ENCODE results near the gene SELENOI. TPM values are rescaled to one million over a fixed set of nuclear protein-coding genes. Genes with fewer than 3 reads are reported as not detected.

The SELENOI gene
- polyA plus RNA-seq, 1 donor (not counting 4 experiments of a cell fraction or from before 2014, with no cell fraction given), result 38.1 TPM

DNA sequence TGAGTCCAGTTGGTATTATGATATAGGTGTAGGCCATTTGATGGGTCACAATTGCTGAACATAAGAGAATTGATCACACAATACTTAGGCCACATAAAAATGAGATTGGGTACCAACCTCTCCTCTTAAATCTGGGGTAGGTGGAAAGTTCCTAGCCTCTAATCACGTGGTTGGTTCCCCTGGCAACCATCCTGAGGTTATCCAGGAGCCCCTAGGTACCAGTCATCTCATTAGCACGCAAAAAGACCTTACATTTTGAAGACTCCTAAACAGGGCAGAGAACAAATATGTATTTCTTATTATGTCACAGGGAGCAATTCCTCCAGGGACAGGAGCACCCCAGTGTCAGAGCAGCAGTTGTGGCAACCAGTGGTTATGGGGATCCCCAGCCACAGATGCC is 12.7 kb upstream of the SELENOI start:
- DNase-seq (ENCODE audit: low read depth, low spot score) (no peak), FAIRE-seq (no peak)
- Histone ChIP-seq H3K4me1 (ENCODE audit: control insufficient read depth, extremely low read depth, insufficient read depth, low read length) (peaks cover 3% of the 10 kb centered on the region), H4K20me1 (ENCODE audit: control insufficient read depth, extremely low read depth, insufficient read depth, low read length) (no peaks in the 10 kb centered on the region), H2AFZ (ENCODE audit: control insufficient read depth, low read length) (no peak overlapping the region), H3K9me3 (ENCODE audit: control insufficient read depth, low read depth, low read length) (no peaks in the 10 kb centered on the region), H3K9ac (ENCODE audit: control insufficient read depth, extremely low read depth, insufficient read depth, low read length) (no peak overlapping the region), H3K4me3 (ENCODE audit: control insufficient read depth in 2 of 3, extremely low read depth in 1 of 3, insufficient read depth in 2 of 3, low read depth in 1 of 3, low read length in 3 of 3) (no peak overlapping the region), H3K36me3 (ENCODE audit: control insufficient read depth in 2 of 2, extremely low read depth in 1 of 2, insufficient read depth in 2 of 2, low read length in 2 of 2) (no peaks in the 10 kb centered on the region), H3K79me2 (ENCODE audit: control insufficient read depth, insufficient read depth, low read length) (no peaks in the 10 kb centered on the region), H3K4me2 (ENCODE audit: control insufficient read depth, extremely low read depth, insufficient read depth, low read depth, low read length) (no peak overlapping the region), H3K27me3 (ENCODE audit: control insufficient read depth, extremely low read depth, insufficient read depth, low read length) (no peaks in the 10 kb centered on the region), H3K27ac (ENCODE audit: control insufficient read depth, insufficient read depth, low read length) (no peak overlapping the region), H3K9me1 (ENCODE audit: control insufficient read depth, extremely low read depth, insufficient read depth, low read length) (no peaks in the 10 kb centered on the region)
- TF ChIP-seq EZH2 (IDR thresholded peaks at IDR 0.05; ENCODE audit: low read length), result no peak
- TF ChIP-seq, protein P1, sequence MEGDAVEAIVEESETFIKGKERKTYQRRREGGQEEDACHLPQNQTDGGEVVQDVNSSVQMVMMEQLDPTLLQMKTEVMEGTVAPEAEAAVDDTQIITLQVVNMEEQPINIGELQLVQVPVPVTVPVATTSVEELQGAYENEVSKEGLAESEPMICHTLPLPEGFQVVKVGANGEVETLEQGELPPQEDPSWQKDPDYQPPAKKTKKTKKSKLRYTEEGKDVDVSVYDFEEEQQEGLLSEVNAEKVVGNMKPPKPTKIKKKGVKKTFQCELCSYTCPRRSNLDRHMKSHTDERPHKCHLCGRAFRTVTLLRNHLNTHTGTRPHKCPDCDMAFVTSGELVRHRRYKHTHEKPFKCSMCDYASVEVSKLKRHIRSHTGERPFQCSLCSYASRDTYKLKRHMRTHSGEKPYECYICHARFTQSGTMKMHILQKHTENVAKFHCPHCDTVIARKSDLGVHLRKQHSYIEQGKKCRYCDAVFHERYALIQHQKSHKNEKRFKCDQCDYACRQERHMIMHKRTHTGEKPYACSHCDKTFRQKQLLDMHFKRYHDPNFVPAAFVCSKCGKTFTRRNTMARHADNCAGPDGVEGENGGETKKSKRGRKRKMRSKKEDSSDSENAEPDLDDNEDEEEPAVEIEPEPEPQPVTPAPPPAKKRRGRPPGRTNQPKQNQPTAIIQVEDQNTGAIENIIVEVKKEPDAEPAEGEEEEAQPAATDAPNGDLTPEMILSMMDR (optimal IDR thresholded peaks at IDR 0.05 in 1 of 3, IDR thresholded peaks at IDR 0.05 in 1 of 3, conservative IDR thresholded peaks at IDR 0.05 in 1 of 3; ENCODE audit: extremely low read depth in 1 of 3, insufficient read depth in 2 of 3, low read length in 3 of 3), result no peak
- dilution Hi-C loops (cut with MboI; ENCODE audit: extremely low pct_ligation_motif_present, low sequenced_read_pairs), result no loop called here

DNA sequence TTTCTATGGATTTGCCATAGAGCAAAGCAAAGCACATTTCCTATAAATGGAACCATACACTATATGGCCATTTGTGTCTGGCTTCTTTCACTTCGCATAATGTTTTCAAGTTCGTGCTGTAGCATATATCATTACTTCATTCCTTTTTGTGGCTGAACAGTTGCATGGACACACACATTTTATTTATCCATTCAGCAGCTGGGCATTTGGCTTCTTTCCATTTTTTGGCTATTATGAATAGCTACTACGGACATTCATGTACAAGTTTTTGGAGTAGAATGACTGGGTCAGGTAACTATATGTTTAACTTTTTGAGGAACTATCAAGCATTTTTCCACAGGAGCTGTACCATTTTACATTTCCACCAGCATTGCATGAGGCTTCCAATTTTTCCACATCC is 10.7 kb upstream of the SELENOI start:
- dilution Hi-C loops (cut with MboI; ENCODE audit: extremely low pct_ligation_motif_present, low sequenced_read_pairs), result no loop called here
- H3K36me3 ChIP-seq (ENCODE audit: control insufficient read depth in 2 of 2, extremely low read depth in 1 of 2, insufficient read depth in 2 of 2, low read length in 2 of 2), result no peaks in the 10 kb centered on the region
- no peak for TF ChIP-seq EZH2 (IDR thresholded peaks at IDR 0.05; ENCODE audit: low read length)
- H3K4me3 ChIP-seq (ENCODE audit: control insufficient read depth in 2 of 3, extremely low read depth in 1 of 3, insufficient read depth in 2 of 3, low read depth in 1 of 3, low read length in 3 of 3), result no peak overlapping the region
- no peaks in the 10 kb centered on the region for H3K9me1 ChIP-seq (ENCODE audit: control insufficient read depth, extremely low read depth, insufficient read depth, low read length)
- no peak overlapping the region for H3K9ac ChIP-seq (ENCODE audit: control insufficient read depth, extremely low read depth, insufficient read depth, low read length)
- no peaks in the 10 kb centered on the region for H3K79me2 ChIP-seq (ENCODE audit: control insufficient read depth, insufficient read depth, low read length)
- no peak overlapping the region for H2AFZ ChIP-seq (ENCODE audit: control insufficient read depth, low read length)
- H3K27me3 ChIP-seq (ENCODE audit: control insufficient read depth, extremely low read depth, insufficient read depth, low read length), result no peaks in the 10 kb centered on the region
- peaks cover 1% of the 10 kb centered on the region for H3K4me1 ChIP-seq (ENCODE audit: control insufficient read depth, extremely low read depth, insufficient read depth, low read length)
- no peaks in the 10 kb centered on the region for H4K20me1 ChIP-seq (ENCODE audit: control insufficient read depth, extremely low read depth, insufficient read depth, low read length)
- no peaks in the 10 kb centered on the region for H3K9me3 ChIP-seq (ENCODE audit: control insufficient read depth, low read depth, low read length)
- no peak overlapping the region for H3K4me2 ChIP-seq (ENCODE audit: control insufficient read depth, extremely low read depth, insufficient read depth, low read depth, low read length)
- H3K27ac ChIP-seq (ENCODE audit: control insufficient read depth, insufficient read depth, low read length), result no peak overlapping the region
- DNase-seq (ENCODE audit: low read depth, low spot score), result no peak
- no peak for FAIRE-seq

DNA sequence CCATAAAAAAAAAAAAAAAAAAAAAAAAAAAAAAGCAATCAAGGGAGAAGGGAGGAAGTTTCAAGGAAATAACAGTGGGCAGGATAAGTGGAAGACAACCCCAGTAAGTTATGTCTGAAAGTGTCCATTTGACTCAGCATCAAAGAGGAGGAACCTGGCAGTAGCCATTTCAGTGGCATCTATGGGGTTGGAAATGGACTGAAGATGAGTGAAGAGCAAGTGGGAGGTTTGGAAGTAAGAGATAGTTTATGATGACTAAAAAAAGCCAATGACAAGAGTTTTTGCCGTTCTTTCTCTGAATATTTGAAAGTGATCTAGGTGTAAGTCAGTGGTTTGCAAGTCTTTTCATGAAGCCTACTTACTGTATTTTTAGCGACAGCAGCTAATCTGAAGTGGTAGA is 9.2 kb upstream of the SELENOI start:
- no peak for TF ChIP-seq EZH2 (IDR thresholded peaks at IDR 0.05; ENCODE audit: low read length)
- TF ChIP-seq, protein P1 (optimal IDR thresholded peaks at IDR 0.05 in 1 of 3, IDR thresholded peaks at IDR 0.05 in 1 of 3, conservative IDR thresholded peaks at IDR 0.05 in 1 of 3; ENCODE audit: extremely low read depth in 1 of 3, insufficient read depth in 2 of 3, low read length in 3 of 3), result no peak
- Histone ChIP-seq H3K27ac (ENCODE audit: control insufficient read depth, insufficient read depth, low read length) (no peak overlapping the region), H3K9ac (ENCODE audit: control insufficient read depth, extremely low read depth, insufficient read depth, low read length) (no peak overlapping the region), H3K4me2 (ENCODE audit: control insufficient read depth, extremely low read depth, insufficient read depth, low read depth, low read length) (no peak overlapping the region), H3K36me3 (ENCODE audit: control insufficient read depth in 2 of 2, extremely low read depth in 1 of 2, insufficient read depth in 2 of 2, low read length in 2 of 2) (no peaks in the 10 kb centered on the region), H3K9me1 (ENCODE audit: control insufficient read depth, extremely low read depth, insufficient read depth, low read length) (no peaks in the 10 kb centered on the region), H3K79me2 (ENCODE audit: control insufficient read depth, insufficient read depth, low read length) (no peaks in the 10 kb centered on the region), H4K20me1 (ENCODE audit: control insufficient read depth, extremely low read depth, insufficient read depth, low read length) (no peaks in the 10 kb centered on the region), H3K27me3 (ENCODE audit: control insufficient read depth, extremely low read depth, insufficient read depth, low read length) (no peaks in the 10 kb centered on the region), H3K4me3 (ENCODE audit: control insufficient read depth in 2 of 3, extremely low read depth in 1 of 3, insufficient read depth in 2 of 3, low read depth in 1 of 3, low read length in 3 of 3) (no peak overlapping the region), H3K9me3 (ENCODE audit: control insufficient read depth, low read depth, low read length) (no peaks in the 10 kb centered on the region), H3K4me1 (ENCODE audit: control insufficient read depth, extremely low read depth, insufficient read depth, low read length) (no peaks in the 10 kb centered on the region), H2AFZ (ENCODE audit: control insufficient read depth, low read length) (no peak overlapping the region)
- dilution Hi-C loops (cut with MboI; ENCODE audit: extremely low pct_ligation_motif_present, low sequenced_read_pairs), result no loop called here
- FAIRE-seq (no peak), DNase-seq (ENCODE audit: low read depth, low spot score) (no peak)

Data from keratinocyte (primary cell).